ENCODE measurements around the gene RNASEH1.

DNA sequence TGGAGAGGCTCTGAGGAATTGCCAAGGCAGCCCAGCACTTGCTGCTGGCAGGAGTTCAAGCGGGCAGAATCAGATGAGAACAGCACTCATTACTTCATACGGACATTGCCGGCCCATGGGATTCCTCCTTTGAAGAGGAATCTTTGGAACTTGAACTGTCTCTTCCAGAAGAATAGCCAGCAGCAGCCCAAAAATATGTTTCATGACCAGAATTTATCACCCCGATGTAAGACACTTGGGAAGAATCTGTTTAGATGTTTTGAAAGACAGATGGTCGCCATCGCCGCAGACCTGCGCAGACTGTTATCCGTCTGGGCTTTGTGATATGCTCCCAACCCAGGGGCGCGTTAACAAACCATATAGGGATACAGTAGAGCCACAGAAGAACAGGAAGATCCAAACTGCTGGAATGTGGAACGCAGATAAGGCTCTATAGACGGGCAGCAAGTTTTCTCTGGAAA is 35.1 kb downstream of the RNASEH1 start:
- TF ChIP-seq POLR2A (IDR thresholded peaks at IDR 0.05; ENCODE audit: extremely low read depth, insufficient read length), result no peak
- TF ChIP-seq, protein P1, sequence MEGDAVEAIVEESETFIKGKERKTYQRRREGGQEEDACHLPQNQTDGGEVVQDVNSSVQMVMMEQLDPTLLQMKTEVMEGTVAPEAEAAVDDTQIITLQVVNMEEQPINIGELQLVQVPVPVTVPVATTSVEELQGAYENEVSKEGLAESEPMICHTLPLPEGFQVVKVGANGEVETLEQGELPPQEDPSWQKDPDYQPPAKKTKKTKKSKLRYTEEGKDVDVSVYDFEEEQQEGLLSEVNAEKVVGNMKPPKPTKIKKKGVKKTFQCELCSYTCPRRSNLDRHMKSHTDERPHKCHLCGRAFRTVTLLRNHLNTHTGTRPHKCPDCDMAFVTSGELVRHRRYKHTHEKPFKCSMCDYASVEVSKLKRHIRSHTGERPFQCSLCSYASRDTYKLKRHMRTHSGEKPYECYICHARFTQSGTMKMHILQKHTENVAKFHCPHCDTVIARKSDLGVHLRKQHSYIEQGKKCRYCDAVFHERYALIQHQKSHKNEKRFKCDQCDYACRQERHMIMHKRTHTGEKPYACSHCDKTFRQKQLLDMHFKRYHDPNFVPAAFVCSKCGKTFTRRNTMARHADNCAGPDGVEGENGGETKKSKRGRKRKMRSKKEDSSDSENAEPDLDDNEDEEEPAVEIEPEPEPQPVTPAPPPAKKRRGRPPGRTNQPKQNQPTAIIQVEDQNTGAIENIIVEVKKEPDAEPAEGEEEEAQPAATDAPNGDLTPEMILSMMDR (IDR thresholded peaks at IDR 0.05; ENCODE audit: low read depth, low read length), result no peak
- TF ChIP-seq MAX (IDR thresholded peaks at IDR 0.05; ENCODE audit: low read depth, low read length), result no peak

All from NB4 (cell line).